RWPE2 (cell line): ENCODE results near the gene SYTL3.
A peak's percentile ranks its signal among the peaks of the same experiment; 100 is the strongest.
"Not testable (repeated sequence)": the region's sequence is repeated elsewhere in the genome, so short reads cannot be mapped to it uniquely, and the experiment has no call there.

Experiments used
- ATAC-seq: fragments of 200-7000 bp; cut with Tn5 transposase; 3 replicates; pipeline ENCODE4 v1.9.1; 2021; ENCODE audit warnings: low read depth
- DNase-seq: peaks from one replicate; pipeline ENCODE4 v3.0.0-alpha.2; 2020; ENCODE audit warnings: low spot score
- H3K27ac ChIP-seq: fragments of 450-650 bp; 2 replicates; pipeline ENCODE4 v1.5.1; 2017; ENCODE audit warnings: mild to moderate bottlenecking; ENCODE audit not compliant: poor library complexity, severe bottlenecking
- H3K27me3 ChIP-seq: fragments of 250-450 bp; sonication (Bioruptor Pico); 2 replicates; pipeline ENCODE4 v1.5.1; 2021; ENCODE audit warnings: mild to moderate bottlenecking, moderate library complexity; ENCODE audit not compliant: insufficient read depth, poor library complexity, severe bottlenecking
- H3K36me3 ChIP-seq: fragments of 250-450 bp; sonication (Bioruptor Pico); 2 replicates; pipeline ENCODE4 v1.5.1; 2020; ENCODE audit warnings: low read depth, mild to moderate bottlenecking, moderate library complexity
- H3K4me1 ChIP-seq: fragments of 250-450 bp; sonication (Bioruptor Pico); 2 replicates; pipeline ENCODE4 v1.5.1; 2021; ENCODE audit warnings: mild to moderate bottlenecking, moderate library complexity; ENCODE audit not compliant: insufficient read depth, poor library complexity, severe bottlenecking
- H3K4me3 ChIP-seq: fragments of 250-450 bp; sonication (Bioruptor Pico); 2 replicates; pipeline ENCODE4 v1.5.1; 2021; ENCODE audit warnings: mild to moderate bottlenecking, moderate library complexity; ENCODE audit not compliant: severe bottlenecking
- H3K9me3 ChIP-seq: fragments of 250-450 bp; sonication (Bioruptor Pico); 2 replicates; pipeline ENCODE4 v1.5.1; 2021; ENCODE audit warnings: mild to moderate bottlenecking, moderate library complexity; ENCODE audit not compliant: severe bottlenecking
- CTCF ChIP-seq: fragments of 450-650 bp; IDR thresholded peaks from one replicate; pipeline ENCODE4 v1.5.1; 2017; ENCODE audit warnings: mild to moderate bottlenecking, moderate library complexity; ENCODE audit not compliant: poor library complexity, severe bottlenecking

SYTL3 gene

GRCh38 chr6:158666628-158667359 is 16.9 kb downstream of the SYTL3 start:
- ATAC-seq (peak; percentile 31; the same call in 2 of the 3 replicates), DNase-seq (no peak)
- Histone ChIP-seq H3K27me3 (no peaks in the 10 kb centered on the region), H3K4me3 (no peak overlapping the region), H3K27ac (no peak overlapping the region), H3K4me1 (peaks cover 11% of the 10 kb centered on the region), H3K9me3 (no peaks in the 10 kb centered on the region), H3K36me3 (no peaks in the 10 kb centered on the region)
- no peak for TF ChIP-seq CTCF

- TF ChIP-seq CTCF: no peak
- Histone ChIP-seq H3K36me3 (no peaks in the 10 kb centered on the region), H3K27me3 (no peaks in the 10 kb centered on the region), H3K4me1 (peaks cover 11% of the 10 kb centered on the region), H3K27ac (no peak overlapping the region), H3K4me3 (no peak overlapping the region), H3K9me3 (no peaks in the 10 kb centered on the region)
- DNase-seq: no peak
- ATAC-seq: no peak
These were observed 17.6 kb downstream of the SYTL3 start for GRCh38 chr6:158667360-158667981.

- no peak for DNase-seq
- H3K27me3 ChIP-seq: no peaks in the 10 kb centered on the region
These were observed 18.9 kb downstream of the SYTL3 start for GRCh38 chr6:158668707-158669103.

GRCh38 chr6:158669145-158670035 is 19.5 kb downstream of the SYTL3 start:
- TF ChIP-seq CTCF: no peak
- H3K27me3 ChIP-seq: no peaks in the 10 kb centered on the region
- no peaks in the 10 kb centered on the region for H3K9me3 ChIP-seq
- H3K36me3 ChIP-seq: no peaks in the 10 kb centered on the region
- no peak overlapping the region for H3K4me3 ChIP-seq
- DNase-seq: no peak
- H3K4me1 ChIP-seq: peaks cover 11% of the 10 kb centered on the region
- H3K27ac ChIP-seq: no peak overlapping the region
- ATAC-seq: peak; percentile 35; the same call in 2 of the 3 replicates

More at GRCh38 chr6:158668707-158669103, 18.9 kb downstream of the SYTL3 start:
- TF ChIP-seq CTCF: no peak
- Histone ChIP-seq H3K4me3 (no peak overlapping the region), H3K27ac (no peak overlapping the region), H3K4me1 (peaks cover 11% of the 10 kb centered on the region), H3K36me3 (no peaks in the 10 kb centered on the region), H3K9me3 (no peaks in the 10 kb centered on the region)
- no peak for ATAC-seq

- not testable (repeated sequence) for H3K27me3 ChIP-seq, H3K4me3 ChIP-seq, H3K36me3 ChIP-seq, H3K9me3 ChIP-seq, ATAC-seq, H3K27ac ChIP-seq, DNase-seq
- peaks cover 11% of the 10 kb centered on the region for H3K4me1 ChIP-seq
These were observed 22.3 kb downstream of the SYTL3 start for GRCh38 chr6:158672119-158672518.
